SKM-1 (cell line): ENCODE results near the gene SNX1.

Experiments
- DNase-seq: peaks from one replicate; lab custom pipeline; 2025; ENCODE audit not compliant: unreplicated experiment; lab: John Stamatoyannopoulos, UW

The SNX1 gene

DNA sequence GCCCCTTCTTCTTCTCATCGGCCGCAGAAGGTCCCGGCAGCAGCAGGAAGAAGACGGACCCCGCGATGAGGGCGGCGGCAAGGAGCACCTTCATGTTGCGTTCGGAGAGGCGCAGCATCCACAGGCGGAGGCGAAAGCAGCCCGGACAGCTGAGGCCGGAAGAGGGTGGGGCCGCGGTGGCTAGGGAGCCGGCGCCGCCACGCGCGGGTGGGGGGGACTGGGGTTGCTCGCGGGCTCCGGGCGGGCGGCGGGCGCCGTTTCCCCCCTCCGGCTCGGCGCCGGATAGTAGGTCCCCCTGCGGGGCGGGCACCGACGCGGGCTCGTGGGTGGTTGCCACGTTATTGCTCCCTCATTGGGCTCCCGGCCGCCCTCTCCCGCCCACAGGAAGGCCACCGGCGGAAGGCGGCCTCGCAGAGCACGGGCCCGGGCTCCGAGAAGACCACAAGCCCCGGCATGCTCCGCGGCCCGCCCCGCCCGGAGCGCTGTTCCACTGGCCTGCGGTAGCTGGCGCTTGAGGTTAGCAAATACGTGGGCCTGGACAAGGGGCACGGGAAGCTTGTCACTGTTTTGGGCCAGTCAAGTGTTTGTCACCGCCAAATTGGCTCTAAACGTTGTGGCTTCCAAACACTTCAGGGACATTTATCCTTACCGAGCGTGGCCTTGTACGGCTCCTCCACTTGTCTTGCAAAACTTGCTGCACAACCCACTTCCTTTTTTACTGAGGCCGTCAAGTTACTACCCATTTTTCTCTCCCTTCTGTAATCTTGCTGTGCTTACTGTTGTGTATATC, 67.3 kb downstream of the SNX1 start, which contains the start of gene PPIB:
PPIB (minus strand) TSS at position 154 of the 790 bp plus-strand sequence; CDS start at position 118, 36 bp downstream.
- peak; percentile 96 for DNase-seq

DNA sequence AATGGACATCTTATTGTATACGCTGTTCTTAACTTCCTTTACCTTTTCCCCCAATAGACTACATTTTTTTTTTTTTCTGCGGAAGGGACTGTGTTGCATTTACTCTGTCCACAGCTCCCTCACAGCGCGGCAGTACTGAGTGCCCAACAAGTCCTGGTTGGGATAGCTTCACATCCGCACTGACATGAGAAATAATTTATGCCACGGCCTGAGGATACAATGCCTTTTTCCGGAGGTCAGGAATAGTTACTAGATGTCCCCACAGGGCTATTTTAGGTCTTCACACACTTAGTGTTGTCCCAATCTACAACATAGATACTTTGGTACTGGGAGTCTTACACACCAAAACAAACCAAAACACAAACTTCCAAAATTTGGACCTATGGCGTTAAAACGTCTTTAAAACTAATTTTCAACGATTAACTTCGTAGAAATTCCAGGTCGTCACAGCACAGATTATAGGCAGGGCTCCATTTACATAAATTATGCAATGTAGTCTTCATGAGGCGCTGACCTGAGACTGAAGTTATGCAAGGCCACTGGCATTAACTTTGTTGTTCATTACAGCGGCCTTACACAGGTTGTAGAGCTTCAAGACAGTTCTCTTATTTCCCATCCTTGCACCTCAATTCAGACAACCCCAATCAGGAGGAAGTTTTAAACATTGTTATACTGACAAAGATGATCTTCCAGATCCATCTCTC, 68.0 kb downstream of the SNX1 start:
- peak; percentile 78 for DNase-seq

- DNase-seq, result no peak
Observed at GRCh38 chr15:64164436-64164835, 68.7 kb downstream of the SNX1 start.

DNA sequence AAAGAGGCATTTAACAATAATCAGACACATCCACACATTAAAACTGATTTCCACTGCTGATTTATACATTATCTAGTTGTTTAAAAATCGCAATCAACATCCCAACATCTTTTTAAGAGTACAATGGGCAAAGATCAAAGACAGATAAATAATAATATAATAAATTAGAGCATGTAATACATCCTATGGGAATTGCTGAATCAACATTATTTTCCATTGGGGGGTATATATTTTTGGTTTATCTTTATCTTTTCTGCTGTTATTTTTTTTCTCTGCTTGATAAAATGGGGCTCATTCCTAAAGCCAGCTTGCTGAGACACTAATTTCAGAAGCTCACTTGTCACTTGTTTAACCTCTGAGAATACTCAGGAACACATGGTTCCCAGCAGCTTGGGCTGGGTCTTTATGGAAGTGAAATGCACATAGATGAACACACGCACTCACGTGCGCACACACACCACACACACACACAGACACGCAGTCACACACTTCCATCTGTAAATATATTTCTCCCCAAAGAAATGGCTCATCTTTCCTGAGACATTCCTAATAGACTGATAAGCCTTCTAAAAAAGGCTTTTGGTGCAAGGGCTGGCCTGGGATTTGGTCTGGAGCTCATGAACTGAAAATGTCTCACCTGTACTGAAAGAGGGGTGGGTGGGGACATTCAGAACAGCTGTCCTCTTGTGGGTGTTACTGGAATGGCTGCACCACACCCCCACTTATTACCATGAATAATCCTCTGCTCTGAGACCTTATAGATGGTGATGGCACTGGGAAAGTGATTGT, 70.5 kb downstream of the SNX1 start:
- DNase-seq, result no peak

- no peak for DNase-seq
Observed at GRCh38 chr15:64180235-64180824, 84.5 kb downstream of the SNX1 start.

GRCh38 chr15:64182859-64183370, 87.1 kb downstream of the SNX1 start:
- no peak for DNase-seq

GRCh38 chr15:64185146-64185911, 89.5 kb downstream of the SNX1 start:
- DNase-seq, result no peak

GRCh38 chr15:64187396-64188191, 91.8 kb downstream of the SNX1 start:
- no peak for DNase-seq
